Effector memory CD4-positive, alpha-beta T cell (primary cell): Measurements from ENCODE around the gene HFE.
"Not testable (repeated sequence)": the region's sequence is repeated elsewhere in the genome, so short reads cannot be mapped to it uniquely, and the experiment has no call there.

Experiments
- DNase-seq, 3 donors: peaks; one replicate each; pipeline ENCODE4 v3.0.0-alpha.2; 2020
- H3K27ac ChIP-seq: 2 replicates; pipeline ENCODE4 v1.7.0; 2013; ENCODE audit warnings: mild to moderate bottlenecking, low read length, moderate library complexity; ENCODE audit not compliant: insufficient read depth, poor library complexity, severe bottlenecking
- H3K27me3 ChIP-seq: replicated peaks from 2 replicates; pipeline ENCODE4 v1.7.0; 2013; ENCODE audit warnings: mild to moderate bottlenecking, low read length; ENCODE audit not compliant: insufficient read depth, control insufficient read depth, poor library complexity, severe bottlenecking
- H3K36me3 ChIP-seq: 2 replicates; pipeline ENCODE4 v1.7.0; 2013; ENCODE audit warnings: mild to moderate bottlenecking, low read length, moderate library complexity; ENCODE audit not compliant: control insufficient read depth, insufficient read depth
- H3K4me1 ChIP-seq: 2 replicates; pipeline ENCODE4 v1.7.0; 2013; ENCODE audit warnings: low read length, mild to moderate bottlenecking; ENCODE audit not compliant: control insufficient read depth, insufficient read depth, poor library complexity, severe bottlenecking
- H3K4me3 ChIP-seq: 2 replicates; pipeline ENCODE4 v1.7.0; 2013; ENCODE audit warnings: low read length, low read depth, mild to moderate bottlenecking; ENCODE audit not compliant: insufficient read depth, poor library complexity, severe bottlenecking
- H3K9me3 ChIP-seq: 2 replicates; pipeline ENCODE4 v1.7.0; 2013; ENCODE audit warnings: mild to moderate bottlenecking, low read length, moderate library complexity; ENCODE audit not compliant: control insufficient read depth

Gene HFE

DNA sequence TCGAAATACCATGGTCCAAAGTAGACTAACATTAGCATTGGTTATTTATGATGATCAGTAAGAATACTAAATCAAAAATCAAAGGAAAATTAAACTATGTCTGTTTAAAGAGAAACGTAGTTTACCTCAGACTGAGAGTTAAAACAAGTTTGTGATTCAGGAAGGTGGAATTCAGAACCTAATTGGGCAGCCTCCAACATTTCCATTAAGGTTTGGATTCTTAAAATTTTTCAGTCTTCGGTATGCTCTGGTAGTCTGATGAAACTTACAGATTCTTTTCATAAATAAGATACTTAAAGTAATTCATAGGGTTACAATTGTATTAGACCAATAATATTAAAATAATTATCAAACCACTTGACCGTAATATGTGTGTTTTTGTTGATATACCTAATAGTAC is 18.6 kb downstream of the HFE start:
- H3K4me1 ChIP-seq, result peaks cover 9% of the 10 kb centered on the region
- H3K27ac ChIP-seq, result no peak overlapping the region
- no peaks in the 10 kb centered on the region for H3K9me3 ChIP-seq
- DNase-seq, result no peak
- no peak overlapping the region for H3K4me3 ChIP-seq
- H3K27me3 ChIP-seq, result no peaks in the 10 kb centered on the region
- no peaks in the 10 kb centered on the region for H3K36me3 ChIP-seq

DNA sequence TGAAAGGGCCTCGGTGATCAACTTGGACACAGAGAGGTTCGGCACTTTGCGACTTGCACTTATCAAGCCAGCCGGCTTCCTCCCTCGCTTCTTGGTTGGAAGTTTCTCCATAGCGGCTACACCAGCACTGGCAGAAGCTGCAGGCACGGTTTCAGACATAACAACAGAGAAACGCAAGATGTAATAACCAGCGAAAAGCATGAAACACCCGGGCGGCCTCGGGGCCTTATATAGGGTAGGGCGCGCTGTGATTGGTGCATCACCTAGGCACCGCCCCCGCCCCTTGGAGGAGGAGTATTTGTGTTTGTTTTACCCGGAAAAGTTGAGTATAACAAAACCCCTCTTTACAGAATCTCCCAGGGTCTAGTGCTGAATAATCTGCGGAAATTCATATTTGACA is 20.7 kb downstream of the HFE start:
- Histone ChIP-seq H3K9me3 (no peaks in the 10 kb centered on the region), H3K27ac (no peak overlapping the region), H3K27me3 (no peaks in the 10 kb centered on the region), H3K36me3 (no peaks in the 10 kb centered on the region), H3K4me1 (peaks cover 9% of the 10 kb centered on the region), H3K4me3 (no peak overlapping the region)
- no peak for DNase-seq

DNA sequence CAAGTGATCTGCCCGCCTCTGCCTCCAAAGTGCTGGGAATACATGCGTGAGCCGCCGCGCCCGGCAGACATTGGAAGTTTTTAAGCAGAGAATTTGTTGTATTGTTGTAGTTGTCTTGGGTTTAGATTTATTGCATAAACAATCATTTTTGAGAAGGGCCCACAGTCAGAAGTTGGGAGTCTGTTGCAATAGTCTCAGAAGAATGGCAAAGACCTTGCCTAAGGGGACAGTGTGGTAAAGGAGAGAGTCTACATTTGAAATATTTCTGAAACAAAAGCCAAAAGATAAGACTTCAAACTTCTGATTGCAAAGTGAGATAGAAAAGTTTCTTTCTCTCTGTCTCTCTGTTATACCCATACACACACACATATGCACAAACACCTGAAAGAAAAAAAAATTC is 22.5 kb downstream of the HFE start:
- Histone ChIP-seq H3K27ac (no peak overlapping the region), H3K4me1 (peaks cover under 1% of the 10 kb centered on the region), H3K36me3 (no peaks in the 10 kb centered on the region), H3K27me3 (no peaks in the 10 kb centered on the region), H3K9me3 (no peaks in the 10 kb centered on the region), H3K4me3 (no peak overlapping the region)
- DNase-seq, result no peak

DNA sequence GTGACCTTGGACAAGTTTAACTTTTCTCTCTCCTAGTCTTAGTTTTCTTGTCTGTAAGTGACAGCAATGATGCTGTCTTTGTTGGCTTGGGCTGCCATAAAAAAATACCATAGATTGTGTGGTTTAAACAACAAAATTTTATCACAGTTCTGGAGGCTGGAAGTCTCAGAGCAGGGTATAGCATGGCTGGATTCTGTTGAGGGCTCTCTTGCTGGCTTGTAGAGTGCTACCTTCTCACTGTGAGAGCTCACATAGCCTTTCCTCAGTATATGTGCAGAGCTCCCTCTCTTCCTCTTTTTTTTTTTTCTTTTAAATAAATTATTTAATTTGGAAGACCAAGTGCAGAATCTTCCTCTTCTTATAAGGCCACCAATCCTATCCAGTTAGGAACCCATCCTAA is 26.3 kb downstream of the HFE start:
- H3K27me3 ChIP-seq, result no peaks in the 10 kb centered on the region
- no peaks in the 10 kb centered on the region for H3K4me1 ChIP-seq
- H3K9me3 ChIP-seq, result no peaks in the 10 kb centered on the region
- no peaks in the 10 kb centered on the region for H3K36me3 ChIP-seq
- no peak for DNase-seq
- H3K27ac ChIP-seq, result no peak overlapping the region
- no peak overlapping the region for H3K4me3 ChIP-seq

GRCh38 chr6:26115226-26115625 is 28.0 kb downstream of the HFE start:
- no peak overlapping the region for H3K4me3 ChIP-seq
- H3K9me3 ChIP-seq, result no peaks in the 10 kb centered on the region

DNA sequence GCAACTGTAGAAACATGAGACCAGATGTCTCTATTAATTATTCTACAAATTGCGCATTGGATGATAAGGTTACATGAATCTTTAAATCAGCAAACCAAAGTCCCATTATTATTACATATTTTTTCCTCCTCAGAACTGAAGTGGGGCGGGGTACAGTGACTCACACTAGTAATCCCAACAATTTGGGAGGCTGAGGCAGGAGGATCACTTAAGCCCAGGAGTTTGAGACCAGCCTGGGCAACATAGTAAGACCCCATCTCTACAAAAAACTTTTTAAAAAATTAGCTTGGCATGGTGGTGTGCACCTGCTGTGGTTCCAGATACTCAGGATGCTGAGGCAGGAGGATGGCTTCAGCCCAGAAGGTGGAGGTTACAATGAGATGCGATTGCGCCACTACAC is 29.0 kb downstream of the HFE start:
- Histone ChIP-seq H3K4me3 (no peak overlapping the region), H3K4me1 (no peaks in the 10 kb centered on the region), H3K9me3 (no peaks in the 10 kb centered on the region), H3K27ac (no peak overlapping the region), H3K36me3 (no peaks in the 10 kb centered on the region), H3K27me3 (no peaks in the 10 kb centered on the region)
- no peak for DNase-seq

More at GRCh38 chr6:26115226-26115625, 28.0 kb downstream of the HFE start:
- Histone ChIP-seq H3K27me3 (no peaks in the 10 kb centered on the region), H3K4me1 (no peaks in the 10 kb centered on the region), H3K27ac (no peak overlapping the region), H3K36me3 (no peaks in the 10 kb centered on the region)
- no peak for DNase-seq

- H3K4me3 ChIP-seq, result no peak overlapping the region
- no peak overlapping the region for H3K27ac ChIP-seq
- no peaks in the 10 kb centered on the region for H3K27me3 ChIP-seq
- H3K36me3 ChIP-seq, result no peaks in the 10 kb centered on the region
- no peaks in the 10 kb centered on the region for H3K4me1 ChIP-seq
- no peak for DNase-seq
- no peaks in the 10 kb centered on the region for H3K9me3 ChIP-seq
Observed at GRCh38 chr6:26118999-26119398, 31.8 kb downstream of the HFE start.

GRCh38 chr6:26120115-26120514 is 32.9 kb downstream of the HFE start:
- H3K36me3 ChIP-seq, DNase-seq, H3K4me3 ChIP-seq, H3K27ac ChIP-seq, H3K27me3 ChIP-seq, H3K9me3 ChIP-seq, H3K4me1 ChIP-seq: not testable (repeated sequence)

DNA sequence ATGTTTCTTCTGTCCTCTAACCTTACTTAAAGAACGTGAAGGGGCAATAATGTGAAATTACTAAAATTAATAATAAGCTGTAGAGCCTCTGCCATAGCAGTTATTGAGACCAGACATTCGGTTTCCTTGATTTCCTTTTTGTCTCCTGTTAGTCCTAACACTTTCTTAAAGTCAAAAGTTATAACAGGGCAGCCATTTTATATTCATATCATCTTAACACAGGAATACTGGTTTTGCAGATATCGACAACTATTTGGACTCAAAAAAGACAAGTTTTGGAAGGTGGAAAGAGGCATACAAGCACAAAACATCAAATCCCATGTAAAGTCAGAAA is 33.5 kb downstream of the HFE start:
- Histone ChIP-seq H3K4me3 (no peak overlapping the region), H3K36me3 (no peaks in the 10 kb centered on the region), H3K27me3 (no peaks in the 10 kb centered on the region), H3K9me3 (no peaks in the 10 kb centered on the region), H3K27ac (no peak overlapping the region), H3K4me1 (peaks cover 4% of the 10 kb centered on the region)
- no peak for DNase-seq

DNA sequence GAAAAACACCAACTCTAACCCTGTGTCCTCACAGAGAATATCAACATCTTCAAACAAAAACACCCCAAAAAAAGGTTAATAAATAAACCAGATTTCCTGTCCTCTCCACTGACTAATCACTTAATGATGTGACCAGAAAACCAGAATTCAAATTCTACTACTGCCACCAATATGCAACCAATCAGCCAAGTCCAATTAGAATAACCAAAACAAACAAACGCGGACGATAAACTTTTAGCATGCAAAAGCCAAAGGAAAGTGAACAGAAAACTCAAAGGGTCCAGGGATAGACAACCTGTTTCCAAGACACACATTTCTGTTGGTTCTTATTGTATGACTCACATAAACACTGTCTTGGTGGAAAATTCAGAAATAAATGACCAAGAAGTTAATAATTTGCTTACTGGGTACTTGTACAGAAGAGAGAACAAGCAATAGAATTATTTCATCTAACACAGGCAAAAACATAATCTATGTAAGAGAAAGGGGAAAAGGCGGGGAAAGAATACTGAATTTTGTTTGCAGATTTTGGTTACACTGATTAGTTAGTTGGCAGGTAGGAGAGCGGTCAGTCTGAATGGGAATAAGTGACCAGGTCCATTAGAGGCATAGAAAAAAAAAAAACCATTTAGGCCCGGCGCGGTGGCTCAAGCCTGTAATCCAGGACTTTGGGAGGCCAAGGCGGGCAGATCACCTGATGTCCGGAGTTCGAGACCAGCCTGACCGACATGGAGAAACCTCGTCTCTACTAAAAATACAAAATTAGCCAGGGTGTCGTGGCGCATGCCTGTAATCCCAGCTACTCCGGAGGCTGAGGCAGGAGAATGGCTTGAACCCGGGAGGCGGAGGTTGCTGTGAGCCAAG is 34.1 kb downstream of the HFE start:
- no peak overlapping the region for H3K4me3 ChIP-seq
- no peaks in the 10 kb centered on the region for H3K36me3 ChIP-seq
- no peak overlapping the region for H3K27ac ChIP-seq
- H3K9me3 ChIP-seq, result no peaks in the 10 kb centered on the region
- peaks cover 10% of the 10 kb centered on the region for H3K4me1 ChIP-seq
- DNase-seq, result no peak
- no peaks in the 10 kb centered on the region for H3K27me3 ChIP-seq
